Measurements from ENCODE around the gene CCL17. TPM values are rescaled to one million over a fixed set of nuclear protein-coding genes. Genes with fewer than 3 reads are reported as not detected.

The CCL17 gene
- total RNA-seq, 1 donor from 2014 or later = not detected

DNA sequence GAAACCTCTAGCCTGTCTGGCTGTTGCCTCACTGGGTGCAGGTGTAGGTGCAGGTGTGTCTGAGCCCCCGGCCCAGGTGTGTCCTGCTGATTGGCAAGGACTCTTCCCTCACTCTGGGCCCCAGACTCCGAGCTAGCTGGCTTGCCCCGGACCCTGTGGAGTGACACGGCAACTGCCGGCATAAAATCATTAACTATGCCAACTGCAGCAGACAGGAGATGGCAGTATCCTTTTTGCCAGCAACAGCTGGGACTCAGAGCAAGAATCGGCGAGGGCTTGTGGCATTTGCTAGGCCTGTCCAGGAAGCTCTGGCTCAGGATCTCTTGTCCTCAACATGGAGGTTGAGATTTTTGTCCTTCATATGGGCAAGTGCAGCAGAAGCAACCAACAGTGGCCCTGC is 21.8 kb downstream of the CCL17 start:
- H3K27ac ChIP-seq = no peak overlapping the region
- H3K4me3 ChIP-seq = no peak overlapping the region
- no peak for DNase-seq (ENCODE audit: extremely low spot score in 2 of 2)
- H3K4me1 ChIP-seq = peaks cover 11% of the 10 kb centered on the region
- no peaks in the 10 kb centered on the region for H3K9me3 ChIP-seq
- intact Hi-C loops (cut with DNase I) = loop anchor here (10.0 kb wide), 1 partner anchor 88 kb away; no protein-coding TSS in a partner anchor
- TF ChIP-seq, protein P1, sequence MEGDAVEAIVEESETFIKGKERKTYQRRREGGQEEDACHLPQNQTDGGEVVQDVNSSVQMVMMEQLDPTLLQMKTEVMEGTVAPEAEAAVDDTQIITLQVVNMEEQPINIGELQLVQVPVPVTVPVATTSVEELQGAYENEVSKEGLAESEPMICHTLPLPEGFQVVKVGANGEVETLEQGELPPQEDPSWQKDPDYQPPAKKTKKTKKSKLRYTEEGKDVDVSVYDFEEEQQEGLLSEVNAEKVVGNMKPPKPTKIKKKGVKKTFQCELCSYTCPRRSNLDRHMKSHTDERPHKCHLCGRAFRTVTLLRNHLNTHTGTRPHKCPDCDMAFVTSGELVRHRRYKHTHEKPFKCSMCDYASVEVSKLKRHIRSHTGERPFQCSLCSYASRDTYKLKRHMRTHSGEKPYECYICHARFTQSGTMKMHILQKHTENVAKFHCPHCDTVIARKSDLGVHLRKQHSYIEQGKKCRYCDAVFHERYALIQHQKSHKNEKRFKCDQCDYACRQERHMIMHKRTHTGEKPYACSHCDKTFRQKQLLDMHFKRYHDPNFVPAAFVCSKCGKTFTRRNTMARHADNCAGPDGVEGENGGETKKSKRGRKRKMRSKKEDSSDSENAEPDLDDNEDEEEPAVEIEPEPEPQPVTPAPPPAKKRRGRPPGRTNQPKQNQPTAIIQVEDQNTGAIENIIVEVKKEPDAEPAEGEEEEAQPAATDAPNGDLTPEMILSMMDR (IDR thresholded peaks at IDR 0.05) = no peak
- TF ChIP-seq POLR2A (IDR thresholded peaks at IDR 0.05) (no peak), POLR2AphosphoS5 (IDR thresholded peaks at IDR 0.05; ENCODE audit: insufficient read depth in 1 of 2, low read depth in 1 of 2) (no peak)
- peaks cover 0 to 31% of the 10 kb centered on the region in 2 donors for H3K36me3 ChIP-seq
- no peaks in the 10 kb centered on the region for H3K27me3 ChIP-seq

DNA sequence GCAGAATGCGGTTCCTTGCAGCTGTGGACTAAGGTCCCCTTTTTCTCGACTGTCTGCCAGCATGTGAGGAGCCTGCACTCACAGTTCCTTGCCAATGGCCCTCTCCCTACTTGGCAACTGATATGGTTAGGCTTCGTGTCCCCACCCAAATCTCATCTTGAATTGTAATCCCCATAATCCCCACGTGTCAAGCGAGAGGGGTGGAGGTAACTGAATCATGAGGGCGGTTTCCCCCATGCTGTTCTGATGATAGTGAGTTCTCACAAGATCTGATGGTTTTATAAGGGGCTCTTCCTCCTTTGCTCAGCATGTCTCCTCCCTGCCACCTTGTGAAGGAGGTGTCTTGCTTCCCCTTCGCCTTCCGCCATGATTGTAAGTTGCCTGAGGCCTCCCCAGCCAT is 22.7 kb downstream of the CCL17 start:
- Histone ChIP-seq H3K27me3 (no peaks in the 10 kb centered on the region), H3K4me3 (no peak overlapping the region), H3K27ac (no peak overlapping the region), H3K9me3 (no peaks in the 10 kb centered on the region), H3K36me3 (peaks cover 0 to 40% of the 10 kb centered on the region in 2 donors), H3K4me1 (peaks cover 4% of the 10 kb centered on the region)
- no peak for TF ChIP-seq POLR2AphosphoS5 (IDR thresholded peaks at IDR 0.05; ENCODE audit: insufficient read depth in 1 of 2, low read depth in 1 of 2)
- no peak for TF ChIP-seq POLR2A (IDR thresholded peaks at IDR 0.05)
- TF ChIP-seq, protein P1 (IDR thresholded peaks at IDR 0.05) = no peak
- intact Hi-C loops (cut with DNase I) = loop anchor here (10.0 kb wide), 1 partner anchor 87 kb away; no protein-coding TSS in a partner anchor
- DNase-seq (ENCODE audit: extremely low spot score in 2 of 2) = no peak

DNA sequence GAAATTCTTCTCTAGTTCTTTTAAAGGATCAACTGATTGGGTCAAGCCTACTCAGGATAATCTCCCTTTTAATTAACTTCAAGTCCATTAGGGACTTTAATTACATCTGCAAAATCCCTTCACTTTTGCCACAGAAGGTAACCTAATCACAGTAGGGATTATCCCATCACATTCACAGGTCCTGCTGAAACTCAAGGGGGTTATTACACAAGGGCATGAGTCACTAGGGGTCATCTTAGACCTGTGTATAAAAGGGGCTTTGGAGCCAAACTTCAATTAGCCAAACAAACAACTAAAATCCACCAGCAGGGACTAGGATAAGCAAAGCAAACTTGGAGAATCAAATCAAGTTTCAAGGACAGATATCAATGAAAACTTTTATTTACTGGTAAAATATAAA is 23.3 kb downstream of the CCL17 start:
- peaks cover 0 to 45% of the 10 kb centered on the region in 2 donors for H3K36me3 ChIP-seq
- H3K4me3 ChIP-seq = no peak overlapping the region
- TF ChIP-seq, protein P1 (IDR thresholded peaks at IDR 0.05) = no peak
- TF ChIP-seq POLR2AphosphoS5 (IDR thresholded peaks at IDR 0.05; ENCODE audit: insufficient read depth in 1 of 2, low read depth in 1 of 2) (no peak), POLR2A (IDR thresholded peaks at IDR 0.05) (no peak)
- no peaks in the 10 kb centered on the region for H3K4me1 ChIP-seq
- no peak overlapping the region for H3K27ac ChIP-seq
- H3K9me3 ChIP-seq = no peaks in the 10 kb centered on the region
- intact Hi-C loops (cut with DNase I) = loop anchor here (10.0 kb wide), 1 partner anchor 87 kb away; no protein-coding TSS in a partner anchor
- no peak for DNase-seq (ENCODE audit: extremely low spot score in 2 of 2)
- H3K27me3 ChIP-seq = no peaks in the 10 kb centered on the region

DNA sequence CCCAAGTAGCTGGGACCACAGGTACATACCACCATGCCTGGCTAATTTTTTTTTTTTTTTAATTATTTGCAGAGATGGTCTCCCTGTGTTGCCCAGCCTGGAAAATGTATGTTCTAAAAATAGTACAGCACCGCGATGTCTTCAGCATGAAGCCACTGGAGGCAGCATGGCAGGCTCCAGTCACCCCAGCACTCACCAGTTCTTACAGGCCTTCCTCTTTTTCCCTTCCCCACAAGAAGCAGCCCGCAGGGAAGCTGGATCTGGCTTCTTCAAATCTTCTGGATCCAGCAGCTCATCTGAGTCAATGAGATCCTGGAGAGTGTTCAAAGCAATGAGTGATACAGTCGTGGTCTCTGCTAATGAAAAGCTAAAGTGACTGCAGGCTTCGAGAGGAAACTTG is 26.4 kb downstream of the CCL17 start:
- H3K9me3 ChIP-seq = no peaks in the 10 kb centered on the region
- intact Hi-C loops (cut with DNase I) = no loop called here
- no peaks in the 10 kb centered on the region for H3K4me1 ChIP-seq
- H3K4me3 ChIP-seq = no peak overlapping the region
- DNase-seq (ENCODE audit: extremely low spot score in 2 of 2) = no peak
- no peak for TF ChIP-seq POLR2AphosphoS5 (IDR thresholded peaks at IDR 0.05; ENCODE audit: insufficient read depth in 1 of 2, low read depth in 1 of 2)
- TF ChIP-seq POLR2A (IDR thresholded peaks at IDR 0.05) = no peak
- no peak overlapping the region for H3K27ac ChIP-seq
- H3K36me3 ChIP-seq = peaks cover 0 to 77% of the 10 kb centered on the region in 2 donors
- H3K27me3 ChIP-seq = no peaks in the 10 kb centered on the region

DNA sequence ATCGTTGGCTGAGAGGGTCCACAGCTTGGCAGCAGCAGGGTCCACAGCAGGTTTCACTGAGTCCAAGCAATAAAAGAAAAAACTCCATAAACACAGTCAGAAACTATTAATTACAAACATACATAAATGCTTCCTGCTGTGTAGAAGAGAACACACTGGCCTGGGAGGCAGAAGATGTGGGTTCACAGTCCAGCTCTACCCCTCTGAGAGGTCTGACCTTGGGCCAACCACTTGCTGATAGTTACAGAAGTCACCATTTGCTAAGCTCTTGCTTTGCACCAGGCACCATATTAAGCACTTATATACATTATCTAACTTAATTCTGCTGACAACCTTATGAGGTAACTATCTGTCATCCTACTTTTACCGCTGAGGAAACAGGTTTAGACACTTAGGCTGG is 27.9 kb downstream of the CCL17 start:
- no peaks in the 10 kb centered on the region for H3K4me1 ChIP-seq
- peaks cover 0 to 81% of the 10 kb centered on the region in 2 donors for H3K36me3 ChIP-seq
- H3K9me3 ChIP-seq = no peaks in the 10 kb centered on the region
- intact Hi-C loops (cut with DNase I) = no loop called here
- no peak overlapping the region for H3K4me3 ChIP-seq
- no peak overlapping the region for H3K27ac ChIP-seq
- TF ChIP-seq POLR2A (IDR thresholded peaks at IDR 0.05) (no peak), POLR2AphosphoS5 (IDR thresholded peaks at IDR 0.05; ENCODE audit: insufficient read depth in 1 of 2, low read depth in 1 of 2) (no peak)
- TF ChIP-seq, protein P1 (IDR thresholded peaks at IDR 0.05) = no peak
- H3K27me3 ChIP-seq = no peaks in the 10 kb centered on the region
- no peak for DNase-seq (ENCODE audit: extremely low spot score in 2 of 2)

Data from vagina (tissue), 2 donors.